CD14-positive monocyte (primary cell): ENCODE results near the gene PKD1L1. TPM values are rescaled to one million over a fixed set of nuclear protein-coding genes. Genes with fewer than 3 reads are reported as not detected.

Experiments used
- DNase-seq, 3 donors: peaks; one replicate each; pipeline ENCODE4 v3.0.0-alpha.2; 2011 to 2022
- H2AFZ ChIP-seq: 2 replicates; pipeline ENCODE4 v1.6.0; 2012; ENCODE audit warnings: mild to moderate bottlenecking, low read depth, low read length, inconsistent platforms; ENCODE audit not compliant: insufficient read depth, poor library complexity, severe bottlenecking
- H3K27ac ChIP-seq, 2 donors: 1 replicate in 1 of 2; 2 replicates in 1 of 2; pipeline ENCODE4 v1.5.1; 2012 to 2013; ENCODE audit warnings: low read length in 2 of 2, control low read depth in 1 of 2, inconsistent platforms in 1 of 2, low read depth in 1 of 2, mild to moderate bottlenecking in 1 of 2
- H3K27me3 ChIP-seq, 2 donors: one replicate each; pipeline versions ENCODE4 v1.6.0 to v1.6.1; 2011 to 2013; ENCODE audit warnings: low read length in 2 of 2; ENCODE audit not compliant: control insufficient read depth in 2 of 2, insufficient read depth in 2 of 2
- H3K36me3 ChIP-seq, 2 donors: replicated peaks in 1 of 2; 1 replicate in 1 of 2; 2 replicates in 1 of 2; pipeline versions ENCODE4 v1.5.1 to v1.6.1; 2012 to 2013; ENCODE audit warnings: low read length in 2 of 2, control low read depth in 1 of 2, inconsistent platforms in 1 of 2, mild to moderate bottlenecking in 1 of 2; ENCODE audit not compliant: insufficient read depth in 2 of 2, control insufficient read depth in 1 of 2
- H3K4me1 ChIP-seq, 2 donors: 1 replicate in 1 of 2; 2 replicates in 1 of 2; pipeline versions ENCODE4 v1.5.1 to v1.6.1; 2012 to 2013; ENCODE audit warnings: low read length in 2 of 2, control low read depth in 1 of 2, inconsistent platforms in 1 of 2, mild to moderate bottlenecking in 1 of 2, moderate library complexity in 1 of 2; ENCODE audit not compliant: insufficient read depth in 2 of 2, control insufficient read depth in 1 of 2
- H3K4me2 ChIP-seq: replicated peaks from 2 replicates; pipeline ENCODE3; 2012; ENCODE audit warnings: low read length, moderate library complexity, mild to moderate bottlenecking; ENCODE audit not compliant: poor library complexity, severe bottlenecking; ENCODE audit errors: extremely low read depth
- H3K4me3 ChIP-seq, 3 experiments: fragments of 200-600 bp in 1 of 3; sonication (generic) in 1 of 3; replicated peaks in 1 of 3; 1 replicate in 2 of 3; 2 replicates in 1 of 3; pipeline ENCODE4 v1.5.1; 2011 to 2013; ENCODE audit warnings: low read length in 3 of 3, mild to moderate bottlenecking in 3 of 3, control low read depth in 2 of 3, low read depth in 2 of 3, inconsistent platforms in 1 of 3, moderate library complexity in 1 of 3
- H3K79me2 ChIP-seq: 2 replicates; pipeline ENCODE4 v1.6.0; 2012; ENCODE audit warnings: mild to moderate bottlenecking, control low read depth, inconsistent platforms, low read length, moderate library complexity; ENCODE audit not compliant: insufficient read depth
- H3K9ac ChIP-seq: 2 replicates; pipeline ENCODE4 v1.6.0; 2017; ENCODE audit warnings: low read length, mild to moderate bottlenecking; ENCODE audit not compliant: insufficient read depth, poor library complexity, severe bottlenecking
- H3K9me3 ChIP-seq, 2 donors: replicated peaks in 1 of 2; 1 replicate in 1 of 2; 2 replicates in 1 of 2; pipeline versions ENCODE4 v1.5.1 to v1.6.1; 2012 to 2013; ENCODE audit warnings: low read length in 2 of 2, control low read depth in 1 of 2; ENCODE audit not compliant: control insufficient read depth in 1 of 2, insufficient read depth in 1 of 2
- H4K20me1 ChIP-seq: 2 replicates; pipeline ENCODE4 v1.6.0; 2012; ENCODE audit warnings: mild to moderate bottlenecking, low read length, control low read depth, moderate library complexity; ENCODE audit not compliant: insufficient read depth
- H3K27ac Mint-ChIP-seq, 7 donors: one replicate each; pipeline ENCODE4 v1.8.0; 2020; ENCODE audit warnings: mild to moderate bottlenecking in 7 of 7, mixed read lengths in 7 of 7, moderate library complexity in 6 of 7, inconsistent platforms in 2 of 7
- H3K27me3 Mint-ChIP-seq, 3 donors: one replicate each; pipeline ENCODE4 v1.8.0; 2021 to 2022; ENCODE audit warnings: low read depth in 3 of 3, mild to moderate bottlenecking in 3 of 3, mixed read lengths in 3 of 3, moderate library complexity in 3 of 3, inconsistent platforms in 1 of 3
- H3K36me3 Mint-ChIP-seq, 2 donors: one replicate each; pipeline ENCODE4 v1.8.0; 2020; ENCODE audit warnings: mixed read lengths in 2 of 2, inconsistent platforms in 1 of 2, mild to moderate bottlenecking in 1 of 2
- H3K4me1 Mint-ChIP-seq: one replicate; pipeline ENCODE4 v1.8.0; 2020; ENCODE audit warnings: mild to moderate bottlenecking, mixed read lengths
- H3K4me3 Mint-ChIP-seq, 2 donors: one replicate each; pipeline ENCODE4 v1.8.0; 2020; ENCODE audit warnings: mild to moderate bottlenecking in 2 of 2, mixed read lengths in 2 of 2, moderate library complexity in 1 of 2
- H3K9me3 Mint-ChIP-seq, 7 donors: one replicate each; pipeline ENCODE4 v1.8.0; 2020 to 2022; ENCODE audit warnings: mixed read lengths in 7 of 7, mild to moderate bottlenecking in 6 of 7, moderate library complexity in 6 of 7, inconsistent platforms in 2 of 7
- CTCF ChIP-seq: fragments of 200-600 bp; IDR thresholded peaks from one replicate; pipeline ENCODE4 v1.8.0; 2022; ENCODE audit warnings: antibody characterized with exemption, mild to moderate bottlenecking
- WGBS: methylation state at CpG from one replicate; pipeline ENCODE4 v1.1.5; 2013; ENCODE audit warnings: missing lambda C conversion rate; ENCODE audit not compliant: insufficient coverage; 5-methylcytosine and 5-hydroxymethylcytosine counted together
- intact Hi-C, 2 donors: fragments of 100-400 bp; cut with micrococcal nuclease; formaldehyde crosslinking; loops; one replicate each; pipeline versions ENCODE4 v1.15.0 to v1.15.1; 2023
- polyA plus RNA-seq, 3 donors: library from polyadenylated mRNA; depleted of rRNA in 1 of 3; unstranded in 2 of 3; stranded (reverse) in 1 of 3; fragments of 300-500 nt in 2 of 3; fragments of >200 nt in 1 of 3; fragmentation: Illumina TruSeq in 2 of 3; gene quantifications; 1 replicate in 2 of 3; 2 replicates in 1 of 3; pipeline ENCODE4 v1.2.3, GENCODE V29; 2012 to 2021

PKD1L1 gene
- polyA plus RNA-seq, 3 donors, result 0.19 TPM; not detected in 2

GRCh38 chr7:47807126-47807525 is 141.1 kb downstream of the PKD1L1 start:
- Histone ChIP-seq H3K4me1 (peaks cover 44 to 48% of the 10 kb centered on the region in 2 donors), H2AFZ (peak overlapping the region; percentile 33), H3K27me3 (no peaks in the 10 kb centered on the region), H4K20me1 (no peaks in the 10 kb centered on the region), H3K36me3 (no peaks in the 10 kb centered on the region), H3K9ac (peak overlapping the region; percentile 17), H3K27ac (peak overlapping the region; percentile 32 to 61), H3K4me3 (peak overlapping the region in 1 of 3 experiments; percentile 62), H3K9me3 (no peaks in the 10 kb centered on the region), H3K4me2 (peak overlapping the region; percentile 72), H3K79me2 (no peaks in the 10 kb centered on the region)
- TF ChIP-seq CTCF, result no peak
- DNase-seq, result peak; percentile 12 to 41 (median 32)
- WGBS, result 0% methylated on average over 2 of the region's 3 CpGs
- Mint-ChIP-seq H3K4me3 (peak overlapping the region; percentile 52 to 64), H3K27me3 (peaks cover 0 to 7% (median 0%) of the 10 kb centered on the region in 3 donors), H3K4me1 (peaks cover 59% of the 10 kb centered on the region), H3K9me3 (no peaks in the 10 kb centered on the region), H3K36me3 (no peaks in the 10 kb centered on the region), H3K27ac (peak overlapping the region in 6 of 7 donors; percentile 30 to 80 (median 66))
- intact Hi-C loops, result no loop called here

- Histone ChIP-seq H3K4me3 (peak overlapping the region in 1 of 3 experiments; percentile 62), H3K27ac (peak overlapping the region; percentile 8 to 61), H3K79me2 (no peaks in the 10 kb centered on the region), H3K36me3 (no peaks in the 10 kb centered on the region), H3K9ac (no peak overlapping the region), H3K4me1 (peaks cover 40 to 44% of the 10 kb centered on the region in 2 donors), H3K9me3 (no peaks in the 10 kb centered on the region), H2AFZ (no peak overlapping the region), H3K4me2 (peak overlapping the region; percentile 72), H4K20me1 (no peaks in the 10 kb centered on the region), H3K27me3 (no peaks in the 10 kb centered on the region)
- Mint-ChIP-seq H3K4me3 (peak overlapping the region; percentile 52 to 64), H3K27me3 (peaks cover 0 to 6% (median 0%) of the 10 kb centered on the region in 3 donors), H3K36me3 (no peaks in the 10 kb centered on the region), H3K4me1 (peaks cover 56% of the 10 kb centered on the region), H3K27ac (peak overlapping the region in 5 of 7 donors; percentile 27 to 80 (median 61)), H3K9me3 (no peaks in the 10 kb centered on the region)
- intact Hi-C loops, result no loop called here
- 18% methylated on average over 6 of the region's 7 CpGs for WGBS
- peak; percentile 50 to 62 (median 51) for DNase-seq
- no peak for TF ChIP-seq CTCF
Observed at GRCh38 chr7:47806701-47807103, 141.6 kb downstream of the PKD1L1 start.
